NCI-H2029 treated with DMSO at 0.1 percent for 48 hours (cell line): ENCODE results near the gene TM4SF1.
A peak's percentile ranks its signal among the peaks of the same experiment; 100 is the strongest.

Source experiments
- DNase-seq: peaks from one replicate; lab custom pipeline; 2025; lab: John Stamatoyannopoulos, UW

The TM4SF1 gene, protein sequence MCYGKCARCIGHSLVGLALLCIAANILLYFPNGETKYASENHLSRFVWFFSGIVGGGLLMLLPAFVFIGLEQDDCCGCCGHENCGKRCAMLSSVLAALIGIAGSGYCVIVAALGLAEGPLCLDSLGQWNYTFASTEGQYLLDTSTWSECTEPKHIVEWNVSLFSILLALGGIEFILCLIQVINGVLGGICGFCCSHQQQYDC

DNA sequence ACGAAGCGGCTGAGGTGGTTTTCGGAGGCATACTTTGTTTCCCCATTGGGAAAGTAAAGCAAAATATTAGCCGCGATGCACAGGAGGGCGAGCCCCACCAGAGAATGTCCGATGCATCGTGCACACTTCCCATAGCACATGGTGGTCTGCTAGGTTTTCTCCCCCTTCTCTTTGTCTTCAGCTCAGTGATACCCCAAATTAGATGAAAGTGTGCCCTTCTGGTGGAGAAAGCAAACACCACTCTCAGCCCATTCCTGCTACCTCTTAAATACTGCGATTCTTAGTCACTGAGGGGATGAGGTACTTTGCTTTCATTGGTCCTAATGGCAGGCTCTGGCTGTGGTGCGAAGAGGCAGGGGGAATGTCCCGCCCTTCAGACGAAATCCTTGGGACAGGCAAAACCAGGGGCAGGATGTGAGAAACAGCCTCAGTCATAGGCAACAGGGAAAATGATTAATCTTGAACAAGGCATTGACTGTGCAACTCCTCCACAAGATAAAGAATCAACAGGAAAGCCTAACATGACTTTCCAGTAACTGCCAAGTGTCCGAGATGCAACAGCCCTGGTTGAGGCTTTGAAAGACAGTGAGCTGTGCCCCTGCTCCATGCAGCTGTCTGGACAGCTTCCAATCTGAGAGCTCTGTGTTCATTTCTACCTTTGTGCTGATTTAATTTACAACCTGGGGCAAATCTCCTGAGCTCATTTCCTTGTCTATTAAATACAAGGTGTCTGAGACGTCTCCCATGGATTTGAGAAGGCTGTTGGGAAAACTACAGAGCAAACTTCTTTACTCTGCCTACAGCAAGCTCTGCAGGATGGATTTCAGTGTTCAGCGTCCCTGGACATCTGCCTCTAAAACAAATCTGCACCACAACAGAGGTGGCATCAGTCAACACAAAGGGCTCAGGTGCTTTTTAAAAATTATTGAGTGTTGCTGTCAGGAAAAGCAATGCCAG, at the start of gene TM4SF1:
TM4SF1 (minus strand) TSS at position 242 of the 957 bp plus-strand sequence; CDS start at position 140, 102 bp downstream.
- DNase-seq, result peak; percentile 92

GRCh38 chr3:149426325-149426724, 48.9 kb upstream of the TM4SF1 start:
- no peak for DNase-seq

DNA sequence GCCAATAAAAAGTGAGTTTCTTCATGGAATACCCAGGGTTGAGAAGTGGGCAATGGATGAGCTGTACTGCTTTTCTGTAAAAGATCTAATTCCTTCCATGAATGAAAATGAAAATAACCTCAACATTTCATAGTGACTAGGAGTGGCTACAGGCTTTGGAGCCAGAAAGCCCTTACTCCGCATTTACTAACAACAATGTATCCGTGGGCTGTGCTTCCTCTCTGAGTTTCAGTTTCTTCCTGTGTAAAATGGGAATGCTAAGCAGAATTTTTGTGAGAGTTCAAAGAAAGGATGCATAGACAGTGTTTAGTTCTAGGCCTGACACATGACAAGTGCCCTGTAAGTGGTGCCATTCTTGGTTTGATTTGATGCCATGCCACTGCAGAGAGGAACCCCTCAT, 47.5 kb upstream of the TM4SF1 start:
- DNase-seq, result no peak

DNA sequence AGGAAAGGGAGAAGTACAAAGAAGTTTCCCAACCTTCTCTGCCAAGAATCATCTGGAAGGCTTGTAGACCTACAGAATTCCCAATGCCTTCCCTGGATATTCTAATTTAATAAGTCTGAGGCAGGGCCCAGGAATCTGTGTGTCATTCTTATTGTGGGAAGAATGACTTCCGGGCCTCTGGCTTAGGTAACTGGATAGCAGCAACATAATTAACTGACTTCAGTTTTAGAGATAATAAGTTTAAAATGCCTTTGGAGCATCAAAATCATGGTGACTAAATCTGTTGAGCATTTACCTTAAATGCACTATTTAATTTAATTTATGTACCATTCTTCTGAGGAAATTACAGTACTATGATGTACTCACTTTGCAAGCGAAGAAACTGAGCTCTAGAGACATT, 44.3 kb upstream of the TM4SF1 start:
- DNase-seq, result no peak

DNA sequence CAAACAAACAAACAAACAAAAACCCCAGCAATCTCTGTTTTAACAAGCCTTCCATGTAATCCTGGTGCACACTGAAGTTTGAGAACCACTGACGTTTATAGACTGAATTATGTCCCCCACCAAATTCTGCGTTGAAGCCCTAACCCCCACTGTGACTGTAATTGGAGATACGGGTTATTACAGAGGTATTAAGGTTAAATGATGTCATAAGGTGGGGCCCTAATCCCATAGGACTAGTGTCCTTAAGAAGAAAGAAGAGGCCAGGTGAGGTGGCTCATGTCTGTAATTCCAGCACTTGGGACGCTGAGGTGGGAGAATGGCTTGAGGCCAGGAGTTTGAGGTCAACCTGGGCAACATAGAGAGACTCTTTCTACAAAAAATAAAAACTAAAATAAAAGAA, 42.4 kb upstream of the TM4SF1 start:
- DNase-seq, result no peak

DNA sequence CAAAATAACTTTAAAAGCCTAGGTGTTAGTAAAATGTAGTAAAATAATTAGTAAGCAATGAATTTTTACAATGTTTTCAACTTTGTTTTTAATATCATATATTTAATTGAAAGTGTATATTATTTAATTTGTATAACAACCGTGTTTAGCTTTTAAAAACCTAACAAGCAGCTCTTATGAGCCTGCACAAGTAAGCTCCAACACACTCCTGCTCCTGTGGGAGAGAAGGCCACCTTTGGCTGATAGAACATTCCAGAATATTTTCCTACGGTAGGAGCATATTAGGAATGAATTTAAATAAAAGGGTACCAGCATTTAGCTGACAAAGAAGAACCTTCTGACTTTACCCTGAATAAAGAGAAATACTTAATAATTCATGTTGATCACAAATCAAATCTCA, 40.3 kb upstream of the TM4SF1 start:
- DNase-seq, result no peak

DNA sequence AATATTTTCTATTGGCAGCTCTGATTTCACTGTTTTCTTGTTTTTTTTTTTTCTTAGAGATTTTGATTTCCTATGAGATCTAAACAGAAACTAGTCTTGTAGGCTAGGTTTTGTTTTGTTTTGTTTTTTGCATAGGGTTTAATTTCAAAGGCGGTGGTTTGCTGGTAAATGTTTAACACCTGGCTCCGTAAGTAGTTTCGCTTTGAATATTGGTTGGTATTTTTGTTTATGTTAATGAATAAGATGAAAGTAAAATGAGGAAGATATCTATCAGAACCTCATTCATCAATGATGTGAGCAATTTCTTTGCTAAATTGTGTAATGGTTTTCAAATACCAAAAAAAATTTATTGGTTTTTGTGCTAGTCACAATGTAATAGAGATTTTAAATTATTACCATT, 39.7 kb upstream of the TM4SF1 start:
- DNase-seq, result no peak

- DNase-seq, result no peak
Observed at GRCh38 chr3:149415484-149415883, 38.0 kb upstream of the TM4SF1 start.

- no peak for DNase-seq
Observed at GRCh38 chr3:149414557-149415231, 37.2 kb upstream of the TM4SF1 start.

GRCh38 chr3:149411583-149411982, 34.1 kb upstream of the TM4SF1 start:
- no peak for DNase-seq

DNA sequence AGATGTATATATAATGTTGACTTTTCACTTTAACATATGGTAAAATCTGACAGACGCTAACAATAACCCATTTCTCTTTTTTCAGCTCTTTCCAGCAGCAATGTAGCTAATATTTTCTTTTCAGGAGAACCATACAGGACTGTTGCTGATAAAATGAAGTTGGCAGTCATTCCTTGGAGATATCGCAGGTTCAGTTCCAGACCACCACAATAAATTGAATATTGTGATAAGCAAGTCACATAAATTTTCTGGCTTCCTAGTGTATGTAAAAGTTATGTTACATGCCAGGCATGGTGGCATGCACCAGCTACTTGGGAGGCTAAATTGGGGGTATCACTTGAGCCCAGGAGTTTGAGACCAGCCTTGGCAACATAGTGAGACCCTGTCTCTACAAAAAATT, 31.9 kb upstream of the TM4SF1 start:
- DNase-seq, result no peak

DNA sequence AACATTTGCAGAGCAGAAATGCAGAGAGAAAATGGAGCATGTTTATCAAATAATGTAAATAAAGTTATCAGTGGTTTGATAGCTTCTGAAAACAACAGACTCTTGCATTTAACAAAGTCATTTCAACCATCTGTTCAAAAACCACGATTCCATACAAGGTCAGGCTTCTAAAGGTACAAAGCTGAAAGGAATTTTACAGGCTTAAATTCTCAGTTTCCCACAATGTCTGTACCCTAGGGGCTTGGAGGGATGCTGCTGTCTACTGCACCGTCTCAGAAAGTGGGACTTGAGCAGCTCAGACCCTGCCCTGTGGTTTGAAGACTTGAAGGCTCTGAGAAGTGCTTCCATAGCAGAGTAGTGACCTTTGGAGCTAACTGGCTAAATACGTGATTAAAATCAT, 30.4 kb upstream of the TM4SF1 start:
- no peak for DNase-seq

- no peak for DNase-seq
Observed at GRCh38 chr3:149406244-149406752, 28.8 kb upstream of the TM4SF1 start.

DNA sequence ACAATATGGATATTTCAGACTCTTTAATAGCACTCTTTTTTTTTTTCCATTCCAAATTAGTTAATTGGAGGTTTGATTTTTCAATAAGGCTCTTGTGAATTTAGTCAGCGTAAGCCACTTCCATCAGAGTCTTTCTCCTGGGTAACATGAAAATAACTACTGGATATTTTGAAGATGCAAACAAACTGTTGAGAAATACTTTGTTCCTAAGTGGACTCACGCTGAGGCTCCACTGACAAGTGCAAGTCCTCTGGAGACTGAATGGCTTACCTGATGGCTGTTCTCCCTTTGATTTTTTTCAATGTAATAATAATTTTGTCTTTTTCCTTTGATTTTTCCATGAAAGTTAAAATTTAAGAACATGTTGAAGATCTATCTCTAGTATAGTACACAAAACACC, 26.0 kb upstream of the TM4SF1 start:
- no peak for DNase-seq

- no peak for DNase-seq
Observed at GRCh38 chr3:149402481-149402880, 25.0 kb upstream of the TM4SF1 start.

DNA sequence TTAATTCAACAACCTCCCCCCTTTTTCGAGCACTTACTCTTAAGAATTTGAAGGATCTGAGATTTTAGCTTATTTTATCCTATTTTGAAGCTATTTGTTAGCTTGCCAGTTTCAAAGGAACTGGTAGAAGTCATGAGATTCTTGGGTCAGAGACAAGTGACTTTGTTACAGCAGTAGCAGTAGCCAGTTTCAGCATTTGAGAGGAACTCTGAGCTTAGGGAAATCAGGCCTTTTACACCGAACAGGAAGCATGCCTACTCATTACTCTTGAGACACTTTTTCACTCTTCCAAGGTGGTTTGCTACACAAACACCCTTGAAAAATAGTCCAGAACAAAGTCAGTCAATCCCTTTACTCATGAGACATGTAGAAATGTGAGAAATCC, 24.5 kb upstream of the TM4SF1 start:
- no peak for DNase-seq

DNA sequence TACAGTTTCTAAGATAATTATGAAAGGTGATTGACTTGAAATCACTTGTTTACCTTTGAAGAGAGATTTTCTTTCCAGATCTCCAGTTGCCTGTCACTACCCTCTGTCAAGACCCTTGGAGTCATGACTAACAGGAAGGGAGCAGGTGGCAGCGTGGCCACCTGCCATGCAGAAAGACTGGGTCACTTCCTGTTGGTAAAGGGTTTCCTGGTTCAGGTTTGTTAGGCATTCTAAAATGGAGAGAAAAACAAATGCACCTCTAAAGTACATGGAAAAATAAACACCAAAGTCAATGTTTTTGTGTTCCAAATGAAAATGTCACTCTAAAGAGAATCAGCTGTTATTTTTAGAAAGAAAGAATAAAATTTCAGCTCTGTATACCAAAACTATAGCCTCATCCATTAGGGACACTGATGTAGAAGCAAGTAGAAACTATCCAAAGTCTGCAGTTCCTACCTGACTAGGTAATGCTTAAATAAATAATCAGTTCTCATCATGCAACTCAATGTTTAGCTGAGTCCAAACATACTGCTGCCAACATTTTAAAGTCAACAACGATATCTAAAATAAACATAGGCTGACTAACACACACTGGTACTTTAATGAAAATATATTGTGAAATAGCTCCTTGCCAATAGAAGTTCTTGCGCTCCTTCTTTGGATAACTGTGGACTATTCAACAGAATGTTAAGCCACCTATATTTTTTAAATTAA, 23.9 kb upstream of the TM4SF1 start:
- peak; percentile 84 for DNase-seq

GRCh38 chr3:149400645-149401044, 23.2 kb upstream of the TM4SF1 start:
- no peak for DNase-seq

- DNase-seq, result no peak
Observed at GRCh38 chr3:149398296-149398695, 20.8 kb upstream of the TM4SF1 start.

- DNase-seq, result no peak
Observed at GRCh38 chr3:149397528-149397927, 20.1 kb upstream of the TM4SF1 start.

DNA sequence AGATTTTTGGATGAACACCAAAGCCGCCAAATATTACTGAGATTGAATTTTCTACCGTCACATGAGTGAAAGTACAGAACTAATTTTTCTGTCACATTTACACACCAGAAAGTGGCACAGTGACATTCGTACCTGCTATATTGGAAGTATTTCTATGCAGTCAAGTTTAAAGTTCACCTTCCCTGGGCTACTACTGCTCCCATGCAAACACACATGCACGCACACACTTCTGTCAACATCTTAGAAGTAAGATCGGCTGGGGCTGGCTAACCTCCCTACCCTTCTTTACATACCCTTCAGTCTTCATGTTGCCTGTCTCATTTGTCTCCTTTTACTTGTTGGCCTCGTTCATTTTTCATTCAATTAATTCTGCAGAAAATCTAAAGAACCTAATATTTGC, 19.0 kb upstream of the TM4SF1 start:
- no peak for DNase-seq
